Spleen (tissue), 11 donors: Measurements from ENCODE around the gene BAX. TPM values are rescaled to one million over a fixed set of nuclear protein-coding genes. Genes with fewer than 3 reads are reported as not detected.

Source experiments
- DNase-seq: peaks from one replicate; pipeline ENCODE4 v3.0.0-alpha.2; 2020
- H3K27ac ChIP-seq, 8 donors: fragments of 200-600 bp; sonication (generic) in 7 of 8; 1 replicate in 4 of 8; 2 replicates in 4 of 8; pipeline versions ENCODE4 v1.5.0 to v1.8.0; 2016 to 2021; ENCODE audit warnings: inconsistent platforms in 4 of 8, mild to moderate bottlenecking in 4 of 8, moderate library complexity in 1 of 8
- H3K27me3 ChIP-seq, 7 donors: fragments of 200-600 bp; sonication (generic) in 6 of 7; replicated peaks in 1 of 7; 1 replicate in 4 of 7; 2 replicates in 3 of 7; pipeline versions ENCODE4 v1.5.0 to v1.8.0; 2016 to 2021; ENCODE audit warnings: inconsistent platforms in 3 of 7, mild to moderate bottlenecking in 1 of 7
- H3K36me3 ChIP-seq, 6 donors: fragments of 200-600 bp; sonication (generic) in 5 of 6; 1 replicate in 4 of 6; 2 replicates in 2 of 6; pipeline versions ENCODE4 v1.5.0 to v1.8.0; 2016 to 2021; ENCODE audit warnings: inconsistent platforms in 2 of 6
- H3K4me1 ChIP-seq, 6 donors: fragments of 200-600 bp; sonication (generic) in 5 of 6; 1 replicate in 3 of 6; 2 replicates in 3 of 6; pipeline versions ENCODE4 v1.5.0 to v1.8.0; 2016 to 2021; ENCODE audit warnings: inconsistent platforms in 3 of 6
- H3K4me3 ChIP-seq, 8 donors: fragments of 200-600 bp; sonication (generic) in 7 of 8; 1 replicate in 4 of 8; 2 replicates in 4 of 8; pipeline versions ENCODE4 v1.5.0 to v1.8.0; 2016 to 2021; ENCODE audit warnings: inconsistent platforms in 4 of 8, mild to moderate bottlenecking in 4 of 8, moderate library complexity in 2 of 8
- H3K9me3 ChIP-seq, 8 donors: fragments of 200-600 bp; sonication (generic) in 7 of 8; 1 replicate in 4 of 8; 2 replicates in 4 of 8; pipeline versions ENCODE4 v1.5.0 to v1.8.0; 2016 to 2021; ENCODE audit warnings: inconsistent platforms in 4 of 8
- CTCF ChIP-seq, 11 experiments: fragments of 200-600 bp in 7 of 11; fragments of 450-650 bp in 4 of 11; sonication (generic) in 4 of 11; IDR thresholded peaks in 8 of 11; conservative IDR thresholded peaks in 3 of 11; 1 replicate in 7 of 11; 2 replicates in 4 of 11; pipeline versions ENCODE4 v1.4.0 to v1.8.0; 2016 to 2021; ENCODE audit warnings: antibody characterized with exemption in 11 of 11, inconsistent platforms in 4 of 11, mild to moderate bottlenecking in 1 of 11
- POLR2A ChIP-seq, 3 donors: fragments of 450-650 bp; IDR thresholded peaks; one replicate each; pipeline ENCODE4 v1.5.1; 2017; ENCODE audit warnings: antibody characterized with exemption in 3 of 3, mild to moderate bottlenecking in 1 of 3
- POLR2AphosphoS5 ChIP-seq, 3 donors: sonication (generic); formaldehyde crosslinking; IDR thresholded peaks; one replicate each; pipeline ENCODE4 v1.5.1; 2017; ENCODE audit warnings: antibody characterized with exemption in 3 of 3
- WGBS, 5 donors: extraction: QIAGEN DNeasy Blood & Tissue Kit in 3 of 5; methylation state at CpG; one replicate each; pipeline versions ENCODE4 v1.1.5 to v1.1.7; 2013 to 2018; 5-methylcytosine and 5-hydroxymethylcytosine counted together
- intact Hi-C: fragments of 100-400 bp; cut with DNase I; formaldehyde crosslinking; loops from one replicate; pipeline ENCODE4 v1.15.0; 2023; ENCODE audit warnings: low total_unique reads
- polyA plus RNA-seq, 3 donors: library from polyadenylated mRNA; stranded (reverse); fragments of 200-250 nt; gene quantifications; one replicate each; pipeline ENCODE4 v1.2.1, GENCODE V29; 2013
- total RNA-seq, 7 donors: library from RNA; depleted of rRNA in 3 of 7; stranded (reverse); fragments of >200 nt in 3 of 7; fragmentation: NEBNext Ultra II Directional in 4 of 7; extraction: Animal tissue kit (Norgen Biotek cat#: 25700) in 4 of 7; gene quantifications; one replicate each; pipeline versions ENCODE4 v1.1.0 to v1.2.1, GENCODE V29; 2016 to 2021
- donor health status: healthy with polysubstance abuse.
- donor health status: DM: no; HTN: no; CAD: no; lungs with moderate emphysema.
- donor health status: DM: no; HTN: no; CAD: no.
- donor health status: Bipolar disorder and iron deficiency.
- donor health status: healthy.
- donor health status: DM: no; HTN: no; CAD: no.
- donor health status: DM: yes; HTN: yes; CAD: no.

BAX gene
- total and polyA plus RNA-seq, 10 donors: 65.9 to 219 (median 131) TPM

DNA sequence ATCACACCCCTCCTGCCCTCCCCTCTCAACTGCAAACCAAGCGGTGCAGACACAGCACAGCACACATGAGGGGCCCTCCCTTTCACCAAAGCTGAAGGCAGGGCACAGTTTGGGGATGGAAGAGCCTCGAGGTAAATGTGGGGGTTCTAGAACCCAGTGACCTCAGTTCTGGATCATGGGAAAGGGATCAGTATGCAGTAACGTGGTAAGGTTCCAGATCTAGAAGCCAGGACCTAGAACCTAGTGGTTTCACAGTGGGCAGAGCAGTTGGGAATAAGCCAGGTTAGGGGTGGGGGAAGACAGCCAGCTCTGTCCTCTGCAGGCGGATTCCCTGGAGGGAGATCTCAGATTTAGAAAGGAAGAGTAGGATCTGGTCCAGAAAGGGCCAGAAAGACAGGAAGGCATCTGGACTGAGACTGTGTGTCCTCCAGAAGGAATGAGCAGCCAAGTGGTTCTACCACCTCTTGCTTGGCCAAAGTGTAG is 13.5 kb downstream of the BAX start:
- TF ChIP-seq POLR2A (IDR thresholded peaks at IDR 0.05) (peak in 2 of 3 donors; percentile 1 to 24), POLR2AphosphoS5 (IDR thresholded peaks at IDR 0.05) (peak in 1 of 3 donors; percentile 40), CTCF (IDR thresholded peaks at IDR 0.05 in 8 of 11, conservative IDR thresholded peaks at IDR 0.05 in 3 of 11) (no peak)
- peak overlapping the region; percentile 13 to 98 (median 97) for H3K27ac ChIP-seq
- WGBS, 5 donors: 64 to 82% (median 75%) methylated on average over 4 of the region's 4 CpGs
- intact Hi-C loops: loop anchor here (10.0 kb wide), 1 partner anchor 93 kb away; the partner anchor contains the start of gene PPP1R15A
- H3K27me3 ChIP-seq: no peaks in the 10 kb centered on the region
- DNase-seq: no peak
- H3K36me3 ChIP-seq: peaks cover 3 to 71% (median 42%) of the 10 kb centered on the region in 6 donors
- peak overlapping the region in 1 of 8 donors; percentile 99 for H3K4me3 ChIP-seq
- H3K9me3 ChIP-seq: no peaks in the 10 kb centered on the region
- peaks cover 30 to 73% (median 58%) of the 10 kb centered on the region in 6 donors for H3K4me1 ChIP-seq

- peak overlapping the region in 4 of 8 donors; percentile 97 to 98 (median 98) for H3K27ac ChIP-seq
- DNase-seq: no peak
- H3K4me3 ChIP-seq: peak overlapping the region in 1 of 8 donors; percentile 99
- intact Hi-C loops: loop anchor here (10.0 kb wide), 1 partner anchor 94 kb away; the partner anchor contains the start of gene PPP1R15A
- peaks cover 24 to 67% (median 52%) of the 10 kb centered on the region in 6 donors for H3K4me1 ChIP-seq
- no peaks in the 10 kb centered on the region for H3K27me3 ChIP-seq
- no peaks in the 10 kb centered on the region for H3K9me3 ChIP-seq
- WGBS, 5 donors: 91 to 100% (median 92%) methylated on average over 11 to 15 of the region's 15 CpGs
- TF ChIP-seq POLR2A (IDR thresholded peaks at IDR 0.05) (no peak), POLR2AphosphoS5 (IDR thresholded peaks at IDR 0.05) (peak in 1 of 3 donors; percentile 8), CTCF (IDR thresholded peaks at IDR 0.05 in 8 of 11, conservative IDR thresholded peaks at IDR 0.05 in 3 of 11) (no peak)
- peaks cover 3 to 76% (median 45%) of the 10 kb centered on the region in 6 donors for H3K36me3 ChIP-seq
Observed at GRCh38 chr19:48968813-48969218, 14.1 kb downstream of the BAX start.

GRCh38 chr19:48969276-48970138 is 14.8 kb downstream of the BAX start:
- peaks cover 3 to 83% (median 49%) of the 10 kb centered on the region in 6 donors for H3K36me3 ChIP-seq
- H3K4me1 ChIP-seq: peaks cover 18 to 60% (median 46%) of the 10 kb centered on the region in 6 donors
- WGBS, 5 donors: 92 to 97% (median 94%) methylated on average over 31 to 45 of the region's 45 CpGs

More at GRCh38 chr19:48969276-48970138, 14.8 kb downstream of the BAX start:
- intact Hi-C loops: loop anchor here (10.0 kb wide), 1 partner anchor 95 kb away; the partner anchor contains the start of gene PPP1R15A
- peak overlapping the region in 2 of 8 donors; percentile 97 to 98 for H3K27ac ChIP-seq
- TF ChIP-seq POLR2AphosphoS5 (IDR thresholded peaks at IDR 0.05) (peak; percentile 43 to 63 (median 62)), POLR2A (IDR thresholded peaks at IDR 0.05) (no peak), CTCF (IDR thresholded peaks at IDR 0.05 in 8 of 11, conservative IDR thresholded peaks at IDR 0.05 in 3 of 11) (no peak)
- H3K4me3 ChIP-seq: no peak overlapping the region
- no peaks in the 10 kb centered on the region for H3K27me3 ChIP-seq
- H3K9me3 ChIP-seq: no peaks in the 10 kb centered on the region
- DNase-seq: peak; percentile 82
